Measurements from ENCODE around the gene C2CD4A.
"Not testable (repeated sequence)": the region's sequence is repeated elsewhere in the genome, so short reads cannot be mapped to it uniquely, and the experiment has no call there.

The C2CD4A gene, protein sequence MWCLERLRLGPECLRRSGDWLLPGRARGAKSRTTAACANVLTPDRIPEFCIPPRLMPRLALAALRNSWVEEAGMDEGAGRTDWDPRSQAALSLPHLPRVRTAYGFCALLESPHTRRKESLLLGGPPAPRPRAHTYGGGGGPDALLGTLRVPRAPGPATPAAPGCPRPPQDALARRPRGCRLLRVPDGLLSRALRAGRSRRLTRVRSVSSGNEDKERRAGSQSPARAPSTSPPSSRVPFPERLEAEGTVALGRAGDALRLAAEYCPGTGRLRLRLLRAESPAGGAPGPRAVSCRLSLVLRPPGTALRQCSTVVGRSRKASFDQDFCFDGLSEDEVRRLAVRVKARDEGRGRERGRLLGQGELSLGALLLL

DNA sequence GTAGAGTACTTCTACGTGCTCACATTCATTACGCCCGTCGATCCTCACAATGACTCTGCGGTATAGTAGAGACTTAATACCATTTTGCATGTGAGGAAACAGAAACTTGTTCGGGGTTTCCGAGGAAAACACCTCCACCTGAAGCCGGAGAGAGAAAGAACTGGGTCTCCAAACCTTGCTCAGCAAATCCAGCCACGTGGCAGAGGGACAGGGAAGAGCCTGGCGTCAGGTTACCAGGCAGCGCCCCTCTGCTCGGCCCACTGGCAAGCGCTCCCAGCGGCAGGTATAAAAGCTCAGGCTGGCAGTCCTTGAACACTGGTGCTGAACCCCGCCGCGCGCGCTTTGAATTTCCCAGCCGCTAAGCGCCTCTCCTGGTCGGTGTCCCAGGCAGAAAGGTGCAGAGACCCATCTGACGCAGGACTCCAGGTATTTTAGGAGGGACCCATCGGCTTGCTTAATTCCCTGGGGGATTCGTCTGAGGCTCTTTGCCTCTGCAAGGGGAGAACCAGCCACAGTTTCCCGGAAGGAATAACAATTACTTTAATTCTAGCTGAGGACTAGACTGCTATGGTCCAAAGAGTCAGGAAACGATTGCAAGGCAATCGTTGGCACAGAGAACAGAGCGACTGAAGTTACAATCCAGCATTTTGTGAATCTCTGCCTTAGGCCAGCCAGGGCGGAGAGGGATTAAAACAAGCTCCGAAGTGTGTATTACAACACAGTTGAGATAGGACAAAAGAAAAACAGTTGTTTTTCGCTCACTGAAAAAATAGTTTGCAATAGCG lies at the start of gene C2CD4A:
C2CD4A (plus strand) TSS at position 315 of the 785 bp plus-strand sequence. CDS start 637 bp downstream, outside the sequence.
- peak within 1 kb of the TSS; percentile 90 for H3K4me3 Mint-ChIP-seq
- no peaks in the 10 kb centered on the region for H3K36me3 Mint-ChIP-seq
- peaks cover 17% of the 10 kb centered on the region for H3K27me3 Mint-ChIP-seq
- H3K4me1 Mint-ChIP-seq = peaks cover 36% of the 10 kb centered on the region
- H3K9me3 Mint-ChIP-seq = no peaks in the 10 kb centered on the region
- H3K27ac Mint-ChIP-seq = peak within 1 kb of the TSS; percentile 88

GRCh38 chr15:62020576-62021160 lies 46.1 kb upstream of the C2CD4A start:
- Mint-ChIP-seq H3K36me3 (peaks cover 41% of the 10 kb centered on the region), H3K27me3 (no peaks in the 10 kb centered on the region), H3K4me1 (peaks cover 6% of the 10 kb centered on the region), H3K9me3 (peaks cover 3% of the 10 kb centered on the region), H3K27ac (no peak overlapping the region), H3K4me3 (no peak overlapping the region)

GRCh38 chr15:62021991-62022600 lies 44.7 kb upstream of the C2CD4A start:
- Mint-ChIP-seq H3K4me1 (peaks cover 19% of the 10 kb centered on the region), H3K9me3 (peaks cover 3% of the 10 kb centered on the region), H3K4me3 (no peak overlapping the region), H3K36me3 (peaks cover 44% of the 10 kb centered on the region), H3K27me3 (no peaks in the 10 kb centered on the region), H3K27ac (no peak overlapping the region)

- H3K4me3 Mint-ChIP-seq = no peak overlapping the region
- H3K27ac Mint-ChIP-seq = no peak overlapping the region
- peaks cover 36% of the 10 kb centered on the region for H3K36me3 Mint-ChIP-seq
- peaks cover 37% of the 10 kb centered on the region for H3K4me1 Mint-ChIP-seq
- H3K9me3 Mint-ChIP-seq = no peaks in the 10 kb centered on the region
- H3K27me3 Mint-ChIP-seq = no peaks in the 10 kb centered on the region
Observed at GRCh38 chr15:62026487-62027262, 40.1 kb upstream of the C2CD4A start.

DNA sequence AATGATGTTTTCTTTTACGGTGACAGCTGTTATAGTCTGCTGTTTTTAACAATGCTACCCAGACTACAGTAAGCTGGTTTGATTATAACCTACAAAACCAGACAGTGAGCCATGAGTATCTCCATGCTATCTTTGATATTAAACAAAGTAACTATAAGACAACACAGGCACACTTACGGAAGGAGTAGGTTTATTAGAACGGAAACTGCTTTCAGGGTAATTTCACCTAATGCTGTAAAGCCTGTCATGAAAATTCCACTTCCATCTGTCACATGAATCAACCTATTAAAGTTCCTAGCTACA lies 39.6 kb upstream of the C2CD4A start:
- H3K4me3 Mint-ChIP-seq = no peak overlapping the region
- H3K4me1 Mint-ChIP-seq = peaks cover 37% of the 10 kb centered on the region
- H3K27me3 Mint-ChIP-seq = no peaks in the 10 kb centered on the region
- H3K36me3 Mint-ChIP-seq = peaks cover 31% of the 10 kb centered on the region
- H3K9me3 Mint-ChIP-seq = no peaks in the 10 kb centered on the region
- no peak overlapping the region for H3K27ac Mint-ChIP-seq

GRCh38 chr15:62027916-62028315 lies 38.9 kb upstream of the C2CD4A start:
- Mint-ChIP-seq H3K4me3 (no peak overlapping the region), H3K27me3 (no peaks in the 10 kb centered on the region), H3K36me3 (peaks cover 27% of the 10 kb centered on the region), H3K27ac (no peak overlapping the region), H3K9me3 (no peaks in the 10 kb centered on the region), H3K4me1 (peaks cover 37% of the 10 kb centered on the region)

DNA sequence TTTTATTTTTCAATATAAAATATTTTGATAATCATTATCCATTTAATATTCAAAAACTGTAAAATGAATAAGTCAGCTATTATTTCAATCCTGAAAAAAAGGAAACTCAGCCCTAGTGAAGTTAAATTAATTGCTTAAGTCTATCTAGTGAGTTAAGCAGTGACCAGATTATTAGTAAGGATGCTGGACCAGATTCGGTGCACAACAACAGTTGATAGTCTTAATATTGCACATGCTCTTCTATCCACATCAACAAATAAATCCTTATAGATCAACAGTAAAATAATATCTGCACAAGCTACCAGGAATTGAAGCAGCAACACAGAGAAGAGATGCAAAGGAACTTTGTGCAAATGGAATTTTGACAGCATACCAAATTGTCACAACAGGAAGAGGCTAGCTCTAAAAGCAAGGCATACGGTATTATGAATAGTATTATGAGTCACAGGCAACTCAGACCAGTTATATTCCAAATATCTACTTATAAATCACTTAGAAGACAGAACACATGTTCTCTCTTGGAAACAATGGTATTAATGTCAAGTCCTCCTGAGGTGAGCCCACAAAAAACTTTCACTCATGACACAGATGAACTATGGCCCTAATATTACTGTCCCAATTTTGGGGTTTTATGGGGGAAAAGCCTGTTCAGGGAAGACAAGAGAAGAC lies 31.4 kb upstream of the C2CD4A start:
- H3K36me3 Mint-ChIP-seq = peaks cover 28% of the 10 kb centered on the region
- no peaks in the 10 kb centered on the region for H3K9me3 Mint-ChIP-seq
- peaks cover 35% of the 10 kb centered on the region for H3K4me1 Mint-ChIP-seq
- H3K27me3 Mint-ChIP-seq = no peaks in the 10 kb centered on the region
- H3K4me3 Mint-ChIP-seq = no peak overlapping the region
- peak overlapping the region; percentile 41 for H3K27ac Mint-ChIP-seq

DNA sequence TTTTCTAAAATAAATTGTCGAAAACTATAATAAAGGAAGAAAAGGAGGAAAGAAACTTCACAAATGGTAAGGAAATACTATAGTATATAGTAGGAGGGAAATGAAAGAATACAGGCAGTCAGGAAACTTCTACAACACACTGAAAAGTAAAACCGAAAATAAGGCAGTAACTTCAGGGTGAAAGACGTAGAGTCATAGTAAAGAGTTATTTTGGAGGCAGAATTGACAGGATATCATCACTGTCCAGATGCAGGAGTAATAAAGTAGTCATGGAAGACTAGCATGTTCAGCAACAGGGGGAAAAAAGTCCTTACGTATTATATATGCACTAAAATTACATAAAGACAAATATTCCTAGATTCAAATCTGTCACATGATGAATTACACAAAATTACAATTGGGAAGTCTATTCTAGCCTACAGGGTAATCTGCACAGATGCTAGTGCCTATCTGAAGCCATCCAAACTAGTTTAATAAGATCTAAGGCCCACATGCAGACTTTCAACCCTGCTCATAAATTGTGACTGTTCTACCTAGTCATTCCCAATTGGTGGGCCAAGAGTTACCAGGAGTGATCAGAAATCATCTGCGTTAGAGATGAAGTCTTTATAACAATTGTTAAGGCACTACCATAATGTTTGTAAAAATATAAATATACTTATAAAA lies 20.6 kb upstream of the C2CD4A start:
- H3K4me1 Mint-ChIP-seq = peaks cover 41% of the 10 kb centered on the region
- peaks cover 6% of the 10 kb centered on the region for H3K36me3 Mint-ChIP-seq
- H3K4me3 Mint-ChIP-seq = peak overlapping the region; percentile 60
- H3K9me3 Mint-ChIP-seq = no peaks in the 10 kb centered on the region
- H3K27ac Mint-ChIP-seq = peak overlapping the region; percentile 60
- H3K27me3 Mint-ChIP-seq = no peaks in the 10 kb centered on the region

DNA sequence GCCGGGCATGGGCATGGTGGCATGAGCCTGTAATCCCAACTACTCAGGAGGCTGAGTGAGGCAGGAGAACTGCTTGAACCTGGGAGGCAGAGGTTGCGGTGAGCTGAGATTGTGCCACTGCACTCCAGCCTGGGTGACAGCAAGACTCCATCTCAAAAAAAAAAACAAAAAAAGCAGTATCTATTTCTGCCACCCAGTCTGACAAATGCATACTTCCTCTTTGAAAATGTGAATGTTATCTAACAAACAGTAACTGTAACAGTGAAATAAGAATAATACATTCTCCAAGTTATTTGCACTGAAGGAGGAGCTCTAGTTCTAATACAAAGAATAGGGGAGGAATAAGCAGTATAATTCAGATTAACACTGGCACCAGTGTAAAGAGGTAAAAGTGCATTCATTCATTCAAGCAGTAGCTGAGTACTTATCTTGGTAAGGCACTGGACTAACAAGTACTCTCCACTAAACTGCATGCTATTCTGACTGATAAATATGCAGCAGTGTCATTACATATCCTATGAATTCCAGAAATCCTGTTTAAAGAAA lies 19.4 kb upstream of the C2CD4A start:
- Mint-ChIP-seq H3K27me3 (no peaks in the 10 kb centered on the region), H3K4me3 (peak overlapping the region; percentile 8), H3K9me3 (no peaks in the 10 kb centered on the region), H3K4me1 (peaks cover 52% of the 10 kb centered on the region), H3K36me3 (peaks cover 6% of the 10 kb centered on the region), H3K27ac (peak overlapping the region; percentile 6)

DNA sequence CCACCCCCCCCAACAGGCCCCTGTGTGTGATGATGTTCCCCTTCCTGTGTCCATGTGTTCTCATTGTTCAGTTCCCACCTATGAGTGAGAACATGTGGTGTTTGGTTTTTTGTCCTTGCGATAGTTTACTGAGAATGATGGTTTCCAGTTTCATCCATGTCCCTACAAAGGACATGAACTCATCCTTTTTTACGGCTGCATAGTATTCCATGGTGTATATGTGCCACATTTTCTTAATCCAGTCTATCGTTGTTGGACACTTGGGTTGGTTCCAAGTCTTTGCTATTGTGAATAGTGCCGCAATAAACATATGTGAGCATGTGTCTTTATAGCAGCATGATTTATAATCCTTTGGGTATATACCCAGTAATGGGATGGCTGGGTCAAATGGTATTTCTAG lies 18.5 kb upstream of the C2CD4A start:
- not testable (repeated sequence) for H3K9me3 Mint-ChIP-seq, H3K27me3 Mint-ChIP-seq, H3K4me3 Mint-ChIP-seq, H3K27ac Mint-ChIP-seq, H3K36me3 Mint-ChIP-seq
- peaks cover 59% of the 10 kb centered on the region for H3K4me1 Mint-ChIP-seq

GRCh38 chr15:62050115-62050514 lies 16.7 kb upstream of the C2CD4A start:
- no peaks in the 10 kb centered on the region for H3K9me3 Mint-ChIP-seq
- no peak overlapping the region for H3K4me3 Mint-ChIP-seq
- H3K27me3 Mint-ChIP-seq = no peaks in the 10 kb centered on the region
- H3K4me1 Mint-ChIP-seq = peaks cover 69% of the 10 kb centered on the region
- no peak overlapping the region for H3K27ac Mint-ChIP-seq
- peaks cover 6% of the 10 kb centered on the region for H3K36me3 Mint-ChIP-seq

DNA sequence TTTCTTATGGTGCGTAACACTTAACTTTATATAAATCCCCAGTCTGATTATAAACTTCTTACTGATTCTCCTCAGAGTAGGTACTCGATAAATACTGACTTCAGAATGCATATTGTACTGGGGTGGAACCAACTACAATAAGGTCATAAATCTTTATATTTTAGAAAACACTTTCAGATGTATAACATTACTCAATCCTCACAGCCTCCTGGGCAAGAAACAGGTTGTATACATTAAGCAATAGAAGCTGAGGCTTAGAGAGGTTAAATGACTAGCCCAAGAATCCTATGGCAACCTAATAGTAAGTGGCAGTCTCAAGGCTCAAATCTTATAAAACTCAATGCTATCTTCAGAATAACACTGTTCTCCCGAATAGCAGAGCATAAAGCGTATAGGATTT lies 15.6 kb upstream of the C2CD4A start:
- Mint-ChIP-seq H3K27ac (no peak overlapping the region), H3K36me3 (peaks cover 6% of the 10 kb centered on the region), H3K9me3 (no peaks in the 10 kb centered on the region), H3K27me3 (no peaks in the 10 kb centered on the region), H3K4me3 (no peak overlapping the region), H3K4me1 (peaks cover 69% of the 10 kb centered on the region)

DNA sequence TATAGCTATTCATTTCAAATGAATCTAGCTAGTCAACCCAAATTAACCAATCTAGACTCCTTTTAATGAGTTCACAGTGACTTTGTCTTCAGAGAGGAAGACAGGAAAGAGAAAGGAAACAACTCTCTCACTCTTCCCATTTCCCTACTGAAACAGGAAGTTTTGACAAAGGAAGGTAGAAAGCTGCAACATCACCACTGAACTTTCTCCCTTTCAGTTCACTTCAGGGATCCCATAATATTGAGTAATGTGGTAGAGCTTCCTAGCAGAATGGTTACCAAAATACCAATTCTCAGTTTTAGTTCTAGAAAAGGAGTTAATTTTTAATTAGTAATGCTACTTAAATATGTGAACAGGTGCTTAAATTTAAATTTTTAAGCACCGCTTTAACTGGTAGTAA lies 14.1 kb upstream of the C2CD4A start:
- Mint-ChIP-seq H3K36me3 (peaks cover 8% of the 10 kb centered on the region), H3K4me1 (peaks cover 71% of the 10 kb centered on the region), H3K27ac (no peak overlapping the region), H3K9me3 (no peaks in the 10 kb centered on the region), H3K27me3 (no peaks in the 10 kb centered on the region), H3K4me3 (no peak overlapping the region)

GRCh38 chr15:62053439-62054085 lies 13.2 kb upstream of the C2CD4A start:
- Mint-ChIP-seq H3K4me3 (no peak overlapping the region), H3K4me1 (peaks cover 75% of the 10 kb centered on the region)

More at GRCh38 chr15:62053439-62054085, 13.2 kb upstream of the C2CD4A start:
- Mint-ChIP-seq H3K9me3 (no peaks in the 10 kb centered on the region), H3K27ac (peak overlapping the region; percentile 36), H3K36me3 (peaks cover 8% of the 10 kb centered on the region), H3K27me3 (no peaks in the 10 kb centered on the region)
